Stimulated activated CD4-positive, alpha-beta T cell treated with anti-CD3 and anti-CD28 coated beads, Interleukin-4, amount 100 ng/mL, for 24 hours (primary cell): Measurements from ENCODE around the gene HSPA13.
"Not testable (repeated sequence)": the region's sequence is repeated elsewhere in the genome, so short reads cannot be mapped to it uniquely, and the experiment has no call there.

Experiments used
- DNase-seq: peaks from one replicate; pipeline ENCODE4 v3.0.0-alpha.2; 2020

The HSPA13 gene

GRCh38 chr21:14382835-14383595 lies at the start of gene HSPA13:
Gene HSPA13 (minus strand): TSS chr21:14383146. CDS start chr21:14383119, 27 bp downstream.
- peak; percentile 99 for DNase-seq

GRCh38 chr21:14418920-14419319 lies 36.0 kb upstream of the HSPA13 start:
- no peak for DNase-seq

GRCh38 chr21:14414932-14415508 lies 32.1 kb upstream of the HSPA13 start:
- DNase-seq: no peak

- DNase-seq: no peak
Measured at GRCh38 chr21:14405962-14406361, 23.0 kb upstream of the HSPA13 start.

- DNase-seq: no peak
Measured at GRCh38 chr21:14405225-14405624, 22.3 kb upstream of the HSPA13 start.

GRCh38 chr21:14403681-14404318 lies 20.9 kb upstream of the HSPA13 start:
- DNase-seq: peak; percentile 20

GRCh38 chr21:14401217-14401616 lies 18.3 kb upstream of the HSPA13 start:
- no peak for DNase-seq

- no peak for DNase-seq
Measured at GRCh38 chr21:14388282-14388681, 5.3 kb upstream of the HSPA13 start.

- DNase-seq: no peak
Measured at GRCh38 chr21:14384453-14384852, 1.5 kb upstream of the HSPA13 start.

GRCh38 chr21:14383596-14384180 lies 742 bp upstream of the HSPA13 start:
- DNase-seq: no peak

GRCh38 chr21:14382486-14382834 lies 486 bp downstream of the HSPA13 start:
- DNase-seq: peak; percentile 47

- no peak for DNase-seq
Measured at GRCh38 chr21:14376854-14377253, 6.1 kb downstream of the HSPA13 start.

- DNase-seq: no peak
Measured at GRCh38 chr21:14366998-14367397, 15.9 kb downstream of the HSPA13 start.

- no peak for DNase-seq
Measured at GRCh38 chr21:14361958-14362357, 21.0 kb downstream of the HSPA13 start.

GRCh38 chr21:14358775-14359174 lies 24.2 kb downstream of the HSPA13 start:
- no peak for DNase-seq

GRCh38 chr21:14356746-14357145 lies 26.2 kb downstream of the HSPA13 start:
- DNase-seq: no peak

- no peak for DNase-seq
Measured at GRCh38 chr21:14354515-14354914, 28.4 kb downstream of the HSPA13 start.

- no peak for DNase-seq
Measured at GRCh38 chr21:14353726-14354125, 29.2 kb downstream of the HSPA13 start.

GRCh38 chr21:14353231-14353630 lies 29.7 kb downstream of the HSPA13 start:
- no peak for DNase-seq

- not testable (repeated sequence) for DNase-seq
Measured at GRCh38 chr21:14327346-14327745, 55.6 kb downstream of the HSPA13 start.

GRCh38 chr21:14325595-14325994 lies 57.4 kb downstream of the HSPA13 start:
- no peak for DNase-seq
